HG03175 (cell line): ENCODE data around the gene SH3BP1.
"Not testable (repeated sequence)": the region's sequence is repeated elsewhere in the genome, so short reads cannot be mapped to it uniquely, and the experiment has no call there.

Experiments
- ATAC-seq: cut with Tn5 transposase; IDR thresholded peaks from one replicate; pipeline ENCODE4 v1.9.1; 2021; ENCODE audit warnings: mild to moderate bottlenecking, moderate library complexity; ENCODE audit not compliant: unreplicated experiment

The SH3BP1 gene, protein sequence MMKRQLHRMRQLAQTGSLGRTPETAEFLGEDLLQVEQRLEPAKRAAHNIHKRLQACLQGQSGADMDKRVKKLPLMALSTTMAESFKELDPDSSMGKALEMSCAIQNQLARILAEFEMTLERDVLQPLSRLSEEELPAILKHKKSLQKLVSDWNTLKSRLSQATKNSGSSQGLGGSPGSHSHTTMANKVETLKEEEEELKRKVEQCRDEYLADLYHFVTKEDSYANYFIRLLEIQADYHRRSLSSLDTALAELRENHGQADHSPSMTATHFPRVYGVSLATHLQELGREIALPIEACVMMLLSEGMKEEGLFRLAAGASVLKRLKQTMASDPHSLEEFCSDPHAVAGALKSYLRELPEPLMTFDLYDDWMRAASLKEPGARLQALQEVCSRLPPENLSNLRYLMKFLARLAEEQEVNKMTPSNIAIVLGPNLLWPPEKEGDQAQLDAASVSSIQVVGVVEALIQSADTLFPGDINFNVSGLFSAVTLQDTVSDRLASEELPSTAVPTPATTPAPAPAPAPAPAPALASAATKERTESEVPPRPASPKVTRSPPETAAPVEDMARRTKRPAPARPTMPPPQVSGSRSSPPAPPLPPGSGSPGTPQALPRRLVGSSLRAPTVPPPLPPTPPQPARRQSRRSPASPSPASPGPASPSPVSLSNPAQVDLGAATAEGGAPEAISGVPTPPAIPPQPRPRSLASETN

DNA sequence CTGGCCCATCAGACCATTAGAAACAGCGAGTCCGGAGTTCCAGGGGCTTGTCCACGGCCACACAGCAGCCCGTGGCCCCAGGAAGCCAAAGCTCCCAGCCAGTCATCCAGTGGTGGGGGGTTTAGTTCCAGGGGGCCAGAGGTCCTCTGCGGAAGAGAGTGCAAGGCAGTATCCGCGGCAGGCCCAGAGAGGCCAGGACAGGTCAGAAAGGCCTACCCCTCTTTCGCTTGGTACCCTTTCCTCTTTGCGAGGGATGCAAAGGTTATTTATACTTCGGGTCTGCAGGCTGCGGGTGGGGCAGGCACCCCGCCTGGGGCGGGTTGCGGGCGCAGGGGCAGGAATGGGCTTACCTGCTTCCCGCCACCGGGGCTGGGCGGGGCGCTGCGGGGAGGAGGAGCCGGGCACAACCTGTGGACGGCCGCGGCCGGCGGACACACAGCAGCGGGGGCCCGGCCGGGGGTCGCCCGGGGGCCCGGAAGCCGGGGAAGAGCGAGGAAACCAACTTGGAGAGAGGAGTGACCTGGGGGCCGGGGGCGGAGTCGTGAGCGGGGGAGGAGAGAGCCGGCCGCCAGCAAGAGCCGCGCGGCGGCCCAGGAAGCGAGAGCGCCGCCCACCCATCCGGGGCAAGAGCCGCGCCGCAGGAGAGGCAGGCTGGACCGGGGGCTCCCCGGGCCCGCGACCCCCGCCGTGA is at the start of gene SH3BP1:
SH3BP1 (plus strand) TSS at position 600 of the 691 bp plus-strand sequence. CDS start 119 bp downstream, outside the sequence.
- no peak for ATAC-seq

DNA sequence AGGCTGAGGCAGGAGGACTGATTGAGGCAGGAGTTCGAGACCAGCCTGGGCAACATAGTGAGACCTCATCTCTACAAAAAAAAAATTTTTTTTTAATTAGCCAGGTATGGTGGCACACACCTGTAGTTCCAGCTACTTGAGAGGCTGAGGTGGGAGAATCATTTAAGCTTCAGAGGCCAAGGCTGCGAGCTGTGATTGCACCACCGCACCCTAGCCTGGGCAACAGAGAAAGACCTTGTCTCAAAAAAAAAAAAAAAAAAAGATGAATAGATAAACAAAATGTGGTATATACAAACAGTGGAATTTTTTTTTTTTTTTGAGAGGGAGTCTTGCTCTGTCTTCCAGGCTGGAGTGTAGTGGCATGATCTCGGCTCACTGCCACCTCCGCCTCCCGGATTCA is 48.4 kb upstream of the SH3BP1 start:
- not testable (repeated sequence) for ATAC-seq

DNA sequence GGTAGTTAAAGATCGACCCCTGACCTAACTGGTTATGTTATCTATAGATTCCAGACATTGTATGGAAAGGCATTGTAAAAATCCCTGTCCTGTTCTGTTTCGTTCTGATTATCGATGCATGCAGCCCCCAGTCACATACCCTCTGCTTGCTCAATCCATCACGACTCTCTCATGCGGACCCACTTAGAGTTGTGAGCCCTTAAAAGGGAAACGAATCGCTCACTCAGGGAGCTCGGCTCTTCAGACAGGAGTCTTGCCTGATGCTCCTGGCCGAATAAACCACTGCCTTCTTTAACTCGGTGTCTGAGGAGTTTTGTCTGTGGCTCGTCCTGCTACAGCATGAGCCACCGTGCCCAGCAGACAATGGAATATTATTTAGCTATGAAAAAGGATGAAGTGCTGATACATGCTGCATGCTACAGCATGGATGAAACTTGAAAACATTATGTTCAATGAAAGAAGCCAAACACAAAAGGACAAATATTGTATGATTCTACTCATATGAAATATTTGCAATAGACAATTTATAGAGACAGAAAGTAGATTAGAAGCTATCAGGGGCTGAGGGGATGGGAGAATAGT is 47.6 kb upstream of the SH3BP1 start:
- ATAC-seq: no peak

DNA sequence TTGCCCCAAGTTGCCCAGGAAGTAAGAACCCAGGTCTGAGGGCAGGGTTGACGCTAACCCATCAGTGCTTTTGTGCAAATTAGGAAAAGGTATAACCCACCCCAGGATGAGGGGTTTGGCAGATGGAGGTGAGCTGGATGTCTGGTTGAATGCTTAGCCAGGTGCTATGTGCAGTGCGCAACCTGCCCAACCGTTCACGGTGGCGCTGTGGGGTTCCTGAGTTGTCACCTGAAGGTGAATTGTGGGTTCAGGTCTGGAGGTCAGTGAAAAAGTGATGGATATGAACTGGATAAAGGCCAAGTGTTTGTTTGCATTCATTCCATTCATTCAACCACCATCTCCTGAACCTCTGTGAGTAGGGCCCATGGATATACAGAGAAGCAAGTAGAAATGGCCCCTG is 45.2 kb upstream of the SH3BP1 start:
- ATAC-seq: no peak

DNA sequence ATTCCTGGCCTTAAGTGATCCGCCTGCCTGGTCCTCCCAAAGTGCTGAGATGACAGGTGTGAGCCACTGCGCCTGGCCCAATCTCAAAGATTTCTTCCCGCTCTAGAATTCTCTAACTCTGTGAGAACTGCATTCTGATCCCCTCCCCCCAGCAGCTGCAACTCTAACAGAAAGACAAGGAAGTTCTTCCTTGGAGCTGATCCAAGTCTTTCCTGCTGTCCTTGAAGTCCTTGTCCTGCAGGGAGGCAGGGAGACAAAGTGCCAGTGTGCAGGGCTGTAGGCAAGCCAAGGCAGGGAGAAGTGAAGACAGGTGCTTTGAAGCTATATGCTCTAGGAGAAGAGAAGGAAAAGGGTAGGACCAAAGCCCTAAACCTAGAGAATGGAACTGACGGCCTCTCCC is 40.3 kb upstream of the SH3BP1 start:
- ATAC-seq: no peak

DNA sequence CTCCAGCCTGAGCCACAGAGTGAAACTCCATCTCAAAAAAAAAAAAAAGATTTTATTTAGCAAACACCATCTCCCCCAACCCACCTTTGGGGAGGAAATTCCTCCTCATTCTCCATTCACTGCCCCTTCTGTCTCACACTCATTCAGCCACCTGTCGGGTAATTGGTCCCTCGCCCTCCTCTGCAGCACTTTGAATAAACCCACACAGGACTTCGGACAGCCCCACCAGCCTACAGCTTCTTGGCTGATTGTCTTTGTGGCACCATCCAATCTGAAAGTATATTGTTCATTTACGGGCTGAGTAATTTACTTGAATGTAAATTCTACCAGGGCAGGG is 38.3 kb upstream of the SH3BP1 start:
- no peak for ATAC-seq

DNA sequence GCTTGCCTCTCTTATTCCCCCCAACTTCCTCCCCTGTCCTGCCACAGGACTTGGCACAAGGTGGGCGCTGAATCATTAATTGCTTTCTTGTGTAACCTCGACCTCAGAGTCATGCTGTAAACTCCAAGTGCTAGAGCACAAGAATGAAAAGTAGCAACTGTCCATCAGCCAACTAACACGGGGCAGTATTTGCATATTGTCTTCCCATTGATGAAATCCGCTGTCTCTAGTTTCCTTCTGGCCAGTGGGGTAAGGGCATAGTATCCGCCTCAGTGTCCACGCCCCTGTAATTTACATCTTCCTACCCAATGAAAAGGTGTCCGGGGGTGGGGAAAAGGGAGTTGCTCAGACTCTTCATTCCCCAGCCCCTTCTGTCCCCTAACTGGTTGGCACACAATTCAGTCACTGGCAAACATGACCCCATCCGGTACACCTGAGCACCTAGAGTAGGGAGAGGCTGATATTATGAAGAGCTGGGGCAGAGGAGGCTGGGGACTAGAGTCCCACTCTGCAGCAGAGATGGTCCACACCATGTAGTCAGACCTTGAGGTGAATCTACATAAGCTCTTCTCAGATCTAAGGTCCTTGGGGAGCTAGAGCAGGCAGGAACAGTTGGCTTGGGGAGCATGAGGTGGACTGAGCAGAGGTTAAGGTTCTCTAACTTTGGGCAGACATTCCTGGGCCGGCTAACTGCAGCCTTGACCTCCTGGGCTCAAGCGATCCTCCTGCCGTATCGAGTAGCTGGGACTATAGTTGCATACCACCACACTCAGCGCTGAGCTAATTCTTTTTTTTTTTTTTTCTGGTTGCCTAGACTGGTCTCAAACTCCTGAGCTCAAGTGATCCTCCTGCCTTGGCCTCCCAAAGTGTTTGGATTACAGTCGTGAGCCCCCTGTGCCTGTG is 37.7 kb upstream of the SH3BP1 start:
- ATAC-seq: no peak

DNA sequence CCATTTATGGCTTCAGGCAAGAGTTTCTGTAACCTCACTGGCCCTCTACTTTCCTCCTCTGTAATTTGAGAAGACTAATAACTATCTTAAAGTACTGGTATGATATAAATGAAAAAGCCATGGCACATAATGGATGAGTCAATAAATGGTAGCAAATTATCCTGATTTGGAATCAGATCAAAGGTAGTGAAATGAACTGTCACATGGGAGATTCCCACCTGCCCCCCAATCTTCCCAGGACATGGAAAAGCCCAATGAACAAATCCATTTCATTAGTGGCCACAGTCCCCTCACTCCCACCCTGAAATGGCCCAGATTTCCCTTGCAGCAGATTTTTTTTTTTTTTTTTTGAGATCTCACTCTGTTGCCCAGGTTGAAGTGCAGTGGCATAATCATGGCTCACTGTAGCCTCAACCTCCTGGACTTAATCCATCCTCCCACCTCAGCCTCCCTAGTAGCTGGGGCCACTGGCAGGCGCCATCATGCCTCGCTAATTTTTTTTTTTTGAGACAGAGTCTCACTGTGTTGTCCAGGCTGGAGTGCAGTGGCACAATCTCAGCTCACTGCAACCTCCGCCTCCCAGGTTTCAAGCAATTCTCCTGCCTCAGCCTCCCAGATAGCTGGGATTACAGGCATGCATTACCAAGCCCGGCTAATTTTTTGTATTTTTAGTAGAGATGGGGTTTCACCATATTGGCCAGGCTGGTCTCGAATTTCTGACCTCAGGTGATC is 36.8 kb upstream of the SH3BP1 start:
- ATAC-seq: not testable (repeated sequence)

DNA sequence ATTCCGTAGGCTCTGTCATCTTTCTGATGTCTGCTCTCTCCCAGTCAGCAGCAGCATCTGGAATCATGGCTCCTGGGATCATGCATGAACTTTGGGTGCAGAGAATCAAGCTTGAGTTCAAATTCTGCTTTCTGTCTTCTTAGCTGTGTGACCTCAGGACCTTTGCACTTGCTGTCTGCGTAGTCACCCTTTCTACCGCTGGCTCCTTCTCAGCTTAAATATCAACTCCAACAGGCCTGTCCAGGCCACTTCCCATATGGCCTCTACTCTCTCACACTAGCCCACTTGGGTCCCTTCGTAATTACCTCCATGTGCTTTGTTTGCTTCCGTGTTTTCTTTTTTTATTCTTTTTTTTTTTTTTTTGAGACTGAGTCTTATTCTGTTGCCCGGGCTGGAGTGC is 35.4 kb upstream of the SH3BP1 start:
- no peak for ATAC-seq

DNA sequence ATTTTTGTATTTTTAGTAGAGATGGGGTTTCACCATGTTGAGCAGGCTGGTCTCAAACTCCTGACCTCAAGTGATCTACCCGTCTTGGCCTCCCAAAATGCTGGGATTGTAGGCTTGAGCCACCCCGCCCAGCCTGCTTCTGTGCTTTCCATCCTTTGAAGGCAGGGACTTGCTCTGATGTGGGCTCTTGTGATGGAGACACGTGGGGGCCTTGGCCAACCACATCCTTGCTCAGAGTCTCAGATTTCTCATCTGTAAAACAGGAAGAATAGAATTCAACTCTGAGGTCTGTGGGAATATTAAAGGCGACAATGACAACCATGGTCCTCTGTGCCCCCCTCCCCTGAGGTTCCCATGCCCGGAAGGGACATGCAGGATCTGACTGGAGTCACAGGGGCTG is 34.6 kb upstream of the SH3BP1 start:
- no peak for ATAC-seq

DNA sequence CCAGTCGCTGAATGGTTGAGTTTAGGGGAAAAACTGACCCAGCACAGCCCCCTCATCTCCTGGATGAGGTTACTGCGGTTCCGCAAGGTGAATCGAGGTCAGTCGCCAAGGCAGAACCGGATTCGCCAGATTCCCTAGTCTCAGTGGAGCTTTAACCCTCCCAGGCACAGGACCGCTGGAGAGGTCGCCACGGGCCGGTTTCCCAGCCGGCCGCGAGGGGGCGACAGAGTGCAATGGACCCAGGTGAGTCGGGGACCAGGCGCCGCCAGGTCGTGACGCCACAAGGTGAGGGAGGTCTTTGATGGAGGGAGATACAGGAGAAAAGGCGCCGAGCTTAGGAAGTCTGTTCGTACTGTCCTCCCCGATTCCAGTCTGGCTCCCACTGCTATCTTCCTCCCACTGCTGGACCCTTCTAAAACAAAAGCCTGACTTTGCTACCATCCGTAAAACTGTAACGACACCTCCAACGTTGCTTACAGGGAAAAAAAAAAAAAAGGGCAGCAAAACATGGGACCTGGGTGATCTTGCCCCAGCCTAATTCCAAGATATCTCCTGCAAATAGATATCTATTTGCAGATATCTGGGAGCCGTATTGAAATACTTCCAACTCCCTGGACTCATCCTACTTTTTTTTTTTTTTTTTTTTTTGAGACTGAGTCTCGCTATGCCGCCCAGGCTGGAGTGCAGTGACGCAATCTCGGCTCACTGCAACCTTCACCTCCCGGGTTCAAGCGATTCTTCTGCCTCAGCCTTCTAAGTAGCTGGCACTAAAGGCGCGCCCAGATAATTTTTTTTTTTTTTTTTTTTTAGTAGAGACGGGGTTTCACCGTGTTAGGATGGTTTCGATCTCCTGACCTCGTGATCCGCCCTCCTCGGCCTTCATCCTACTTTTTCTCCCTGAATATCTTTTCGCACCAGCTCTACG is 32.2 kb upstream of the SH3BP1 start:
- no peak for ATAC-seq

DNA sequence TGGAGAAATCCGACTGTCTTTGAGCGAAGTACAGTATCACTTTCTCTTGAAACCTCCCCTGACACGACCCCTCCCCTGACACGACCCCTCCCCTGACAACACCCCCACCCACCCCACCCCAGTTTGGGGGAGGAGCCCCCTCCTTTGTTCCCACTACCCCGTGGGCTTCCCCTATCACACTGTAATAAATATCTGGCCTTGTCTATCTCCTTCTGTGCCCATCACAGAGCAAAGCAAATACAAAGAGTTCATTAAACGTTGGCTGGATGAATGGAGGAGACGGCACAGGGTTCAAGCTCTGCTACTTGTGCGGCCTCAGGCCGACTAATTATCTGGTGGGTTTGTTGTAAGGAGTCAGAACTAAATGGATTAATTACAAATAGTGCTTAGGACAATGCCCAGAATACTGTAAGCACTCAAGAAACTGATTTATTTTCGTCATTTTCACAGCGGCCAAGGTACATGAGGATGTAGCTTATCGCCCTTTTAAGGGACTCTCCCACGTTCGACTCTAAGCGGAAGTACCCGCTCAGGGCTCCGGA is 31.5 kb upstream of the SH3BP1 start:
- ATAC-seq: no peak

DNA sequence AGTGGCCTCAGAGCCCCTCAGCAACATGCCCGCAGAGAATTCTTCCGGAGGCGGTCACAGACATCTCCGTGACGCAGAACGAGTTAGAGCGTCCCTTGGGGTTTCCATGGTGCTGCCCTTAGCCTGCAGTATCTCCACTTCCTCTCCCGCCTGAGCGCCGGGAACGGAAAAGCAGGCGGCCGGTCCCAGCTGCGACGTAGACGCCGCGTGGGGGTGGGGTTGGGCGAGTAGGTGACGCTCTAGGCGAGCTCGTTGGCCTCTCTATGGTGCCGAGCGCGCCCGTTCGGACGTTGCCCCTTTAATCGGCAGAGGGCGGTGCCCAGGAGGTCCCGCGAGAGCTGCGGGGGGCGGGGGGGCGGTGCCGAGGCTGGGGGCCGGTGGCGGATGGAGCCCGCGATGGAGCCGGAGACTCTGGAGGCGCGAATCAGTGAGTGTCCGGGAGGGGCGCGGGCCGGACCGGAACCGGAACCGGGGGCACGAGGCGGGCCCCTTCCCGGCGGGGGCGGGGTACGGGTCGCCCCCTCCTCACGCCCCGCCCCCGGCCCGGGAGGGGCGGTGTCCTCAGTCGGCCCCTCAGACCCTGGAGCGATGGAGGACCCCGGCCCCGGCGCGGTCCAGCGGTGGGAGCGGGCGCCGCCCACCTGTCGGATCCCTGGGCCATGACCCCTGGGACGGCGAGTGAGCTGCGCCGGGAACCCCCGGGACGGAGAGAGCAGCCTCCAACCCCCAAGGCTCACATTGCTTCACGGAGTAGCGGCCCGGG is 30.8 kb upstream of the SH3BP1 start, which contains the start of gene GGA1:
GGA1 (plus strand) TSS at position 358 of the 763 bp plus-strand sequence; CDS start at position 385, 27 bp downstream.
- peak; percentile 83 for ATAC-seq

DNA sequence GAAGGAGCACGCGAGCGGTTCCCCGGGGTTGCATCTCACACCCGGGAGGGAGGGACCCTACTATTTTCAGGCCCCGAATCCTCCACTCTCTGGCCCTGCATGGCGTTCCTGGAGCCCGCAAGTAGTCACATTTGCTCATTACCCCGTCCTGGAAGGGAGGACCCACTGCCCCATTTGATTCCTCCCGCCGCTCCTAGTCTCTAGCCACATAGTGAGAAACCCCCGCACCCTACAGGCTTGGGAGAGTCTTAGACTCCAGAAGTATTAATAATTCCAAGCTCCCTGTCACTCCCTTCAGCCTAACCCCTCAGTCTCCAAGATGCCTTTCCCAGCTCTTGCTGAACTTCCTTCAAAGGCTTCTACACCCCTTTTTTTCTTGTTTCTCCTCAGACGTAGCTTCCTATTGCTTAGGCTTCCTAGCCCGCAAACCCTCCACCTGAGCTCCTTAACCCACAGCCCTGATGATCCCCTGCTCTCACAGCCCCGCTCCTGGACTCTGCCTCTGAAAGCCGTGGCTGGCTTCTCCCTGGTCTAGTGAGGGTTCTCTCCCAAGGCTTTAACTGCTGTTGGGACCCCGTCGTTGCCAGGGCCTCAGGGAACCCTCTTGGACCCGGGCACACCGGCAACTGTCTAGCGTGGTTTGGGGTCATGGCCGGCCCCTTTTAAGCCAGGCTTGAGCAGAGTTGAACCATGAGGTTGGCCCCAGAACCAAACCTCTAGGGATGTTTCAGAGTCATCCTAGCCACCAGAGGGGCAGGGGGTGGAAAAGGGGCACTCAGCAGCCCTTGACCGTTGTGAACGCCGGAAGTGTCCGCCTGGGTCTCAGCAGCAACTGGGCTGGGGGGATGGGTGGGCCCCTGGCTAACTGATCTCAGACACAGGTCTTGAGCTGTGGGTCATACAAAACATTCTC is 30.0 kb upstream of the SH3BP1 start:
- no peak for ATAC-seq

DNA sequence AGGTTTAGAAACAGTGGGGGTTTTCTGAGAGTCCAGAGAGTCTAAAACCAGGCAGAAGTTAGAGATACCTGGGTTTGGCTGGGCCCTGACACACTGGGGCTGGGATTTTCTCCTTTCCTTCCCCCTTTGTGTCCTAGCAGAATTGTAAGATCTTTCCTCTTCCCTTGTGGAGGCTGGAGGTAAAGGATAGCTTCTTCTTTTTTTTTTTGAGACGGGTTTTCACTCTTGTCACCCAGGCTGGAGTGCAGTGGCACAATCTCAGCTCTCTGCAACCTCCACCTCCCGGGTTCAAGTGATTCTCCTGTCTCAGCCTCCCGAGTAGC is 29.4 kb upstream of the SH3BP1 start:
- not testable (repeated sequence) for ATAC-seq

DNA sequence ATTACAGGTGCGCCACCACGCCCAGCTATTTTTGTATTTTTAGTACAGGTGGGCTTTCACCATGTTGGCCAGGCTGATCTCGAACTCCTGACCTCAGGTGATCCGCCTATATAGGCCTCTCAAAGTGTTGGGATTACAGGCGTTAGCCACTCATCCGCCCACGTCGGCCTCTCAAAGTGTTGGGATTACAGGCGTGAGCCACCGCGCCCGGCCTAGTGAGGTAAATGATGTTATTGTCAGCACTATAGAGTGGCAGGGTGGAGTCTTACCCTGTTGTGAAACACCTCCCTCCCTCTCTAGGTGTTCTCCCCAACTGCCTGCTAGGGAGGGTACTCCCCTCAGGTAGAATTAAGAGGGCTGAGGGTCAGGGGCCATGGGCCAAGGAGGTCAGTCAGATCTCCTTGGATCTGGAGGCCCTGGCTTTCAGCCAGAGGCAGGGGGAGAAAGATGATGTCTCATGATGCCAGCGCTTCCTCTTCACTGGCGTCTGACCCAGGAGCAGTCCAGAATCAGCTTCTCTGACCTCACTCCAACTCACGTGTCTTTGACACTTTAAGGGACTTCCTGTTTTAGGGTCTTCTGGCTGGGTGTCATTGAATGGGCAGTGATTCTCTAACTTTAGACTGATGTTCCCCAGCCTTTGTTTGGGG is 28.9 kb upstream of the SH3BP1 start:
- ATAC-seq: no peak
